ENCODE measurements around the gene CAMKV.

- TF ChIP-seq CTCF (IDR thresholded peaks at IDR 0.05; ENCODE audit: control extremely low read depth in 1 of 3, insufficient read depth in 1 of 3, low read depth in 1 of 3, low read length in 3 of 3): no peak
- no peak for TF ChIP-seq BRCA1 (IDR thresholded peaks at IDR 0.05; ENCODE audit: low read depth, low read length)
- no peak for TF ChIP-seq HDAC2 (IDR thresholded peaks at IDR 0.05; ENCODE audit: borderline replicate concordance in 1 of 2, low read depth in 2 of 2, low read length in 2 of 2)
- TF ChIP-seq MAX (IDR thresholded peaks at IDR 0.05): no peak
- no peak for TF ChIP-seq ATF3 (IDR thresholded peaks at IDR 0.05; ENCODE audit: insufficient read depth, low read depth, low read length)
- no peak for TF ChIP-seq POLR2A (IDR thresholded peaks at IDR 0.05; ENCODE audit: control extremely low read depth in 1 of 2, low read depth in 2 of 2, low read length in 2 of 2)
- TF ChIP-seq TEAD4 (IDR thresholded peaks at IDR 0.05; ENCODE audit: low read depth, low read length): no peak
Observed at GRCh38 chr3:49842843-49843517, 26.7 kb downstream of the CAMKV start.
